Measurements from ENCODE around the gene TNFAIP2. TPM values are rescaled to one million over a fixed set of nuclear protein-coding genes. Genes with fewer than 3 reads are reported as not detected.

Gene TNFAIP2
- total and polyA plus RNA-seq, 2 of the 4 experiments (the other 2 are of a cell fraction): 6.3 to 9.6 TPM

DNA sequence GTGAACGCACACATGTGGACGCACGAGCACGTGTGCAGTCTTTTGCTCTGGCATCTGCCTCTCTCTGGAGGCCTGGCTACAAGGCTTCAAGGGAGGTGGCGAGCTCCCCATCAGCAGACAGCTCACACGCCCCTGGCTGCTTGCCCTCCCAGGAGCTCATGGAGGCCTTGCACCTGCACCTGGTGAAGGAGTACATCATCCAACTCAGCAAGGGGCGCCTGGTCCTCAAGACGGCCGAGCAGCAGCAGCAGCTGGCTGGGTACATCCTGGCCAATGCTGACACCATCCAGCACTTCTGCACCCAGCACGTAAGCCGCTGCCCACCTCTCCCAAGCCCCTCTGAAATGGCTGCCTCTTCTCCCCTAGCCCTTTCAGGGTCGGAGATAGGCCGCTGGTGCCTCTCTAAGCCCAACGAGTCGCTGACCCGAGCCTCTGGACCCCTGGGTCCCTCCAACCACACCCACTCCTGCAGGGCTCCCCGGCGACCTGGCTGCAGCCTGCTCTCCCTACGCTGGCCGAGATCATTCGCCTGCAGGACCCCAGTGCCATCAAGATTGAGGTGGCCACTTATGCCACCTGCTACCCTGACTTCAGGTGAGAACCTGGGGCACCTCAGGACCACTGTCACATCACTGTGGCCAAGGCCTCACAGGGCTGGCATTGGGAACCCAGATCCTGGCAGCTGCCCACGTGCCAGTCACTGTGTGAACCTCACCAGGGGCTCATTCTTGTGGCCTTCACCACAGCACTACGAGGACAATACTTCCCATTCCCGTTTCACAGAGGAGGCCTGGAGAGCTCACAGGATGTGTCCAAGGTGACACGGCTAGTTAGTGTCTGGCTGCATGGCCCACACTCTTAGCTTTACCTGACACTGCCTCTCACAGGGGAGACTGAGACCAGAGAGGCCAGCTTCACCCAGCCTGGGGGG, 10.2 kb downstream of the TNFAIP2 start:
- no peaks in the 10 kb centered on the region for H3K27me3 ChIP-seq (ENCODE audit: control insufficient read depth, insufficient read depth, low read length)
- no peak overlapping the region for H3K27ac ChIP-seq (ENCODE audit: insufficient read depth, low read length)
- no peak overlapping the region for H2BK120ac ChIP-seq (ENCODE audit: low read depth, low read length)
- peak overlapping the region; percentile 26; the same call in 1 of the 2 replicates for H2AK5ac ChIP-seq (ENCODE audit: low read depth, low read length)
- peaks cover 13% of the 10 kb centered on the region for H3K9me1 ChIP-seq (ENCODE audit: insufficient read depth, low read length)
- ATAC-seq (ENCODE audit: low read depth) (no peak), DNase-seq (no peak)
- H3K4ac ChIP-seq (ENCODE audit: low read depth, low read length): no peak overlapping the region
- no peak overlapping the region for H3K14ac ChIP-seq (replicated peaks; ENCODE audit: low read depth, low read length)
- H3K9me3 ChIP-seq (ENCODE audit: control insufficient read depth, insufficient read depth, low read length): no peaks in the 10 kb centered on the region
- H3K18ac ChIP-seq (ENCODE audit: low read depth, low read length): no peak overlapping the region
- H3K9ac ChIP-seq (ENCODE audit: low read depth, low read length): no peak overlapping the region
- dilution Hi-C loops (cut with HindIII; ENCODE audit: low sequenced_read_pairs, unreplicated experiment): no loop called here
- peaks cover 18% of the 10 kb centered on the region for H3K4me1 ChIP-seq (ENCODE audit: control insufficient read depth, insufficient read depth, low read length)
- no peak overlapping the region for H3K4me2 ChIP-seq (ENCODE audit: low read depth, low read length)
- H3K36me3 ChIP-seq (ENCODE audit: control insufficient read depth, insufficient read depth, low read length): no peaks in the 10 kb centered on the region
- no peak overlapping the region for H3K56ac ChIP-seq (ENCODE audit: extremely low read depth, insufficient read depth, low read length)
- peak overlapping the region; percentile 74 for H2AK9ac ChIP-seq (replicated peaks; ENCODE audit: low read depth, low read length, poor library complexity)
- H2BK20ac ChIP-seq (ENCODE audit: low read depth, low read length): no peak overlapping the region
- peaks cover 3% of the 10 kb centered on the region; the same call in 1 of the 2 replicates for H4K20me1 ChIP-seq (ENCODE audit: insufficient read depth, low read length)
- no peak overlapping the region for H4K5ac ChIP-seq (ENCODE audit: low read depth, low read length)
- CTCF ChIA-PET: interaction anchor here (1.4 kb wide), 1 partner anchor 29 kb away, joined by 7 read pairs; no protein-coding TSS in a partner anchor
- no peak overlapping the region for H2BK5ac ChIP-seq (ENCODE audit: low read depth, low read length, poor library complexity, severe bottlenecking)
- no peak overlapping the region for H3K23ac ChIP-seq (ENCODE audit: low read depth, low read length)
- BruUV-seq (replicated peaks): no TSS peak
- no peaks in the 10 kb centered on the region; a peak in 1 of 4 replicates for H3K79me1 ChIP-seq (ENCODE audit: low read depth in 1 of 2, low read length in 2 of 2)
- H4K91ac ChIP-seq (ENCODE audit: insufficient read depth, low read depth, low read length): no peak overlapping the region
- no peak overlapping the region for H2AFZ ChIP-seq (replicated peaks; ENCODE audit: low read length, poor library complexity)
- no peak overlapping the region for H3K4me3 ChIP-seq (ENCODE audit: insufficient read depth, low read depth, low read length)
- POLR2A ChIA-PET (ENCODE audit: unreplicated experiment): no interaction called here
- intact Hi-C loops (cut with micrococcal nuclease): no loop called here
- WGBS, 2 experiments (ENCODE audit: extremely low coverage in 2 of 2, insufficient read length in 1 of 2): 95% methylated on average over 14 of the region's 25 CpGs; no CpG with 5 or more reads in 1 of the 2 experiments
- no peak for TF ChIP-seq USF2 (IDR thresholded peaks at IDR 0.05; ENCODE audit: low read depth, low read length)
- no peak for TF ChIP-seq MAFK (IDR thresholded peaks at IDR 0.05; ENCODE audit: low read depth, low read length)
- TF ChIP-seq MAZ (IDR thresholded peaks at IDR 0.05; ENCODE audit: borderline replicate concordance, low read depth, low read length): no peak
- no peak for TF ChIP-seq MXI1 (IDR thresholded peaks at IDR 0.05; ENCODE audit: borderline replicate concordance, low read depth, low read length)
- no peak for TF ChIP-seq CTCF (conservative IDR thresholded peaks at IDR 0.05; ENCODE audit: low read depth, low read length)
- no peak for TF ChIP-seq SMC3 (IDR thresholded peaks at IDR 0.05; ENCODE audit: low read depth, low read length)
- no peak for TF ChIP-seq BHLHE40 (IDR thresholded peaks at IDR 0.05; ENCODE audit: low read depth, low read length)
- no peak for TF ChIP-seq RCOR1 (IDR thresholded peaks at IDR 0.05; ENCODE audit: insufficient replicate concordance, low read length)
- no peak for TF ChIP-seq RAD21 (IDR thresholded peaks at IDR 0.05; ENCODE audit: low read length)
- no peak for TF ChIP-seq RFX5 (IDR thresholded peaks at IDR 0.05; ENCODE audit: low read depth, low read length)
- no peak for TF ChIP-seq CEBPB (IDR thresholded peaks at IDR 0.05; ENCODE audit: low read depth, low read length)
- no peak for TF ChIP-seq CHD1 (IDR thresholded peaks at IDR 0.05; ENCODE audit: low read depth, low read length)
- no peak for TF ChIP-seq NFE2L2 (IDR thresholded peaks at IDR 0.05; ENCODE audit: low read depth, low read length)
- H2BK15ac ChIP-seq (ENCODE audit: low read depth, low read length): peak overlapping the region; percentile 47; the same call in 1 of the 3 replicates
- in situ Hi-C loops (cut with MboI; ENCODE audit: low sequenced_read_pairs): no loop called here
- no peak overlapping the region for H4K8ac ChIP-seq (ENCODE audit: low read depth in 2 of 2, low read length in 2 of 2)

Data from IMR-90 (cell line).